GM12872 (cell line): ENCODE data around the gene RPP25L.

Source experiments
- TF ChIP-seq, protein P1 (sequence below): IDR thresholded peaks from 3 replicates; pipeline ENCODE4 v1.5.1; 2011; ENCODE audit warnings: low read depth, mild to moderate bottlenecking, low read length, moderate library complexity; ENCODE audit not compliant: insufficient read depth

The RPP25L gene

DNA sequence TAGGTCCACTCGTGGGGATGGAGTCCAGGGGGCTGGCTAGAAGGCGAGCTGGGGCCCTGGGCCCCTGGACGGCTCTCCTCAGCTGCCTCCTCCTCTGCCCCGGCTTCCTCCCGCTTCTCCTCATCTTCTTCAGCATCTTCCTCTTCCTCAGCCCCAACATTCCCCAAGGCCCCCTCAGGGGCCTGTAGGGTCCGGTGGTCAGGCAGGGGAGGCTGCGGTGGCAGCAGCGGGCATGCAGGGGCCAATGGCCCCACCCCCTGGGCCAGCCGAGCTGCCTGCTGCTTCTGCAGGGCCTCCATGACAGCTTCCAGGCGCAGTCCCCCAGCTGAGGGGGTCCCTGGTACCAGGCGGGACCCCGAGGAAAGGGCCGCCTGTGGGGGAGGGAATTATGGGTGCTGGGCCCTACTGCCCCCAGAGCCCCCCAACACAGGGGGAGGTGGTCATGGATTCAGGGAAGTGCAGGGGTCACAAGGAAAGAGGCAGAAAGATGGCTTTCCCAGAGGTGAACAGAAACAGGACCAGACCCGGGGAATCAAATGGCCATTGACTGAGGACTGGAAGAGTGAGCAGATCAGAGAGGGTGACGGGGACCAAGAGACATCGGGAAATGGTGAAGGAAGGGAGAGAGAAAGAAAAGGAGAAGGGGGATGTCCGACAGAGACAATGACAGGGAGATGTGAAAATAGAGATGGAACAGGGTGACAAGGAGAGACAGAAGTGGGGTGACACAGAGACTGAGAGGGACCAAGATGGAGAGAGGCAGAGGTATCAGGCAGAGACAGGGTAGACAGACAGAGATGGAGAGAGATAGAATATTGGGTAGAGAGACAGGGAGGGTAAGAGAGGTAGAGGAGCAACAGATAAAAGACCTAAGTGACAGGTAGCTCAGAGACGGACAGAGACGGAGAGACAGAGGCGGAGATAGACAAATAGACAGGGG lies 16.1 kb upstream of the RPP25L start:
- TF ChIP-seq, protein P1, sequence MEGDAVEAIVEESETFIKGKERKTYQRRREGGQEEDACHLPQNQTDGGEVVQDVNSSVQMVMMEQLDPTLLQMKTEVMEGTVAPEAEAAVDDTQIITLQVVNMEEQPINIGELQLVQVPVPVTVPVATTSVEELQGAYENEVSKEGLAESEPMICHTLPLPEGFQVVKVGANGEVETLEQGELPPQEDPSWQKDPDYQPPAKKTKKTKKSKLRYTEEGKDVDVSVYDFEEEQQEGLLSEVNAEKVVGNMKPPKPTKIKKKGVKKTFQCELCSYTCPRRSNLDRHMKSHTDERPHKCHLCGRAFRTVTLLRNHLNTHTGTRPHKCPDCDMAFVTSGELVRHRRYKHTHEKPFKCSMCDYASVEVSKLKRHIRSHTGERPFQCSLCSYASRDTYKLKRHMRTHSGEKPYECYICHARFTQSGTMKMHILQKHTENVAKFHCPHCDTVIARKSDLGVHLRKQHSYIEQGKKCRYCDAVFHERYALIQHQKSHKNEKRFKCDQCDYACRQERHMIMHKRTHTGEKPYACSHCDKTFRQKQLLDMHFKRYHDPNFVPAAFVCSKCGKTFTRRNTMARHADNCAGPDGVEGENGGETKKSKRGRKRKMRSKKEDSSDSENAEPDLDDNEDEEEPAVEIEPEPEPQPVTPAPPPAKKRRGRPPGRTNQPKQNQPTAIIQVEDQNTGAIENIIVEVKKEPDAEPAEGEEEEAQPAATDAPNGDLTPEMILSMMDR: no peak

DNA sequence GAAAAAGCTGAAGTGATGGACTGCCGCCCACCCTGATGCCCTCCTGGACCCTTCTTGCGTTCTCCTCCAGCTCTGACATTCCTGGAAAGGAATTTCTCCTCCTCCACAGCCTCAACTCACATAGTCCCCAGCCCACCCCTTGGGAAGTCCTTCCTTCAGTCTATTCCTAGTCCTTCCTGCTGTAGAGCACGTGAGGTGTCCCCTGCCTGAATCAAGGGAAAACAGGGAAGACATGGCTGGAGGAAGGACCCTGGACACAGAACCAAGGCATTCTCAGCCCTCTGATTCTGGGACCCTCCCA lies 13.2 kb upstream of the RPP25L start:
- TF ChIP-seq, protein P1: no peak

DNA sequence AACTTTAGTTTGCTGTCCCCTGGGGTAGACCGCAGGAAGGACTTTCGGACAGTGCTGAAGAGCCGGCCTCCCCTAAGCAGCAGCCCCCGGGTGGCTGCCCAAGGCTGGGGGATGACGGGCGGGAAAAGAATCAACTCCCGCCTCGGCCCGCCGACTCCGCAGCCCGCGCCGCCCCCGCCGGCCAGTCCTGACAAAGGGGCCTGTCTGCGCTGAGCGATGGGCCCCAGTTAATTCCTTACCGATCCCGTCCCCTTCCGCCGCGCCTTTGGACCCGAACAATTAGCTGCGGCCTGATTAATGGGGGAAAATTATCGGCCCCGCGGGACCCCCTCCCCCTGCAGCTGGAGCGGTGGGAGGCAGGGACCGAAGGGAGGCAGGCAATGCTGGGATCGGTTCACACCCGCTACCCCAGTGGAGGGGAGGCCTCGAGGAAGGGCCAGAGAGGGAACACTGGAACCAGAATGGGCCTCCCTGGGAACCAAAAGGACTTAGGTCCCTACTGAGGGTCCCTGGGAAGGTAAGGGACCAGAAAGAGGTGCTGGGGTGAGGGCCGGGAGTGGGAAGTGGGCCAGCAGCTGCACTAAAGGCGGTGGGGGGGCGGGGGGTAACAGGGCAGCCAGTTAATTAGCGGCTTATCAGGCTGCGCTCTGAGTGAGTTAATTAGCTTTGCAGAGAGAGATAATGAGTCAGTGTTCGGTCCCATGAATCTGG lies 12.7 kb upstream of the RPP25L start:
- TF ChIP-seq, protein P1: no peak

DNA sequence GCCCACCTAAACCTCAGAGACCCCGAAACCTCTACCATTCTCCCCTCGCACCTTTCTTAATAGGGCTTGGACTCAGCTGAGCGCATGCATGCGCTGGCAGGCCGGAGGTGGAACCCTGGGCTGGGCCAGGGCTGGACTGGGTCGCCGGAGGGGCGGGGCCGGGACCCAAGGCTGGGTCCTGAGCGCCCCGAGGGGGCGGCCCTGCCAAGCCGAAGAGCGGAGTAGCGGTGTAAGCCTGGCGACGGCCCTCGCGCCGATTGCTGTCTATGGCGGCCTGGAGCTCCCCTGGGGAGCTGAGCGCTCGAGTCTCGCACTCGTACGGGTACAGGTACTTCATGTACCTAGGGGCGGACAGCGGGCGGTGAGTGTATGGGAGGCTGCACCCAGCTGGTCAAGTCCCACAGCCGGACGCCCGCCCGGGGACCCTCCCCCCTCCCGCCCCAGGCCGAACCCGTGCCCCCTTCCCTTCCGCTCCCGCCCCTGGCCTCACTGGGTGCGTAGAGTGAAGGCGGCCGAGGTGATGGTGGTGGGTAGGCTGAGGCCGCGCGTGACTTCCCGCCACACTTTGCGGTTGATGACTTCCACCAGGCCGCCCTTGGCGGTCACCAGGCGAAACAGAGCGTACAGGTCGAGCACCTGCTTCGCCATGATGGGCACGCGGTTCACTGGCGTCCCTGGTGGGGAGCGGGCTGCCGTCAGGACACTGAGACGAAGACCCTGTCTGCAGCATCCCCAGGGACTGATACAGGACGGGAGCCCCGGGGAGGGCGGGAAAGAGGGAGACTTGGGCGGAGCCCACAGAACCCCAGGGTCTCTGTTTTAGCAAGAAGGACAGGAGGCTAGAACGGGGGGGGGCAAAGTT lies 11.7 kb upstream of the RPP25L start:
- TF ChIP-seq, protein P1: no peak

DNA sequence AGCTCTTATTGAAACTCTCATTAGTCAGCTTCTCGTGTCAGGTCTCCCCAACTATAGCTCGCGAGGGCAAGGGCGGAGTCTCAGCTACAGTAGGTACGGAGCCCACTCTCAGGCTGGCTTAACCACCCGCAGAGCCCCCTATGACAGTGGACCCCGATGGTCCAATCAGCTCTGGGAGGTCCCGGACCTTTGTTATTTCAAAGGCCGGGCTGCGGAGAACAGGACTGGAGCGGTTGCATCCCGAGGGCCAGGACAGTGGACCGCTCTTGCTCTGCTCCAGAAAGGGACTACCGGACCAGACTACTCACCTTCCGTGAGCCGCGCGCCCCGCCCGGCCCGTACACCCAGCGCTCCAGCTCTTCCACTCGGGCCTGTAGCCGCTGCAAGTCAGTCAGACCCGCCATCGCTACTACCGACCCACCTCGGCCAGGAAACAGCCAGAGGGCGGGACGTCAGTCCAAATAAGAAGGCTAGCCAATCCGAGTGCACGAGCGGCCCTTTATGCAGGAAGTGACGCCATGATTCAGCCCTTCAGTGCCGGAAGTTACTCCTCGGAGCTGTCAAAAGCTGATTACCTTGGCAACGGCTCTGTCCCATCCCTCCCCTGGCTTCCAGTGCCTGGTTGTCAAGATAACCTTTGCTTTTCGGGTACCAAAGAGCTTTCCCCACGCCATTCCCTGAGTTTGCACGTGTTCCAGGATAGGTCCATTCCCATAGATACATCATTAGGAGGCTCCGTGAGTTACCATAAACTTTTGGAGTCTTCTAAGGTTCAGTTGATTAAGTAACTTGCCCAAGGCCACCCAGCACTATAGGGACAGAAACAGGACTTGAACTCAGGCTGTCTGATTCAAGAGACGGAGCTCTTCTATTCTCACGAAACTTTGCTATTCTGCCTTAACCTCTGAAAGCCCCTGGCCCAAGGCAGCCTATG lies 8.4 kb upstream of the RPP25L start, which contains the start of gene DCTN3:
Gene DCTN3, minus strand, starts transcription at position 435 of the 934 bp plus-strand sequence. Its CDS starts 31 bp downstream, at position 404.
- TF ChIP-seq, protein P1: no peak

DNA sequence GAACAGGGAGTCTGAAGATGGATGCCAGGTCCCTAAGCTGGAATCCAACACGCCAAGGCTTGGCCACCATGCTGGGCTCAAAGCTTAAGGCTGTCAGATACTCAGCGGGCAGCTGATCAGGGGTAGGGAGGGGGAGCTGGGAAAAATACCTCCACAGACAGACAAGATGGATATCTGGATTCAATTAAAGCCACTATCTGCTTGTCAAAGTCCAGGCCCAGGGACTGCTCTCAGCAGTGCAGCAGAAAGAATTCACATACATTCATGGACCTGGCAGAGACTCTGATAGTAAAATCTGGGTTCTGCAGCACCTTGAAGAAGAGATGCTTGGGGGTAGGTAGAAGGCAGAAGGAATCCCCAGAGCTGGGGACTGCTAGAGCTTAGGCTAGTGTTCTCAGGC lies 3.2 kb upstream of the RPP25L start:
- TF ChIP-seq, protein P1: no peak
